COLO829 (cell line): ENCODE measurements around the gene PIWIL4.

Experiments used
- DNase-seq: peaks from one replicate; pipeline ENCODE4 v3.0.0; 2012; ENCODE audit warnings: low spot score

Gene PIWIL4

GRCh38 chr11:94567181-94567670 is at the start of gene PIWIL4:
PIWIL4 (plus strand) TSS chr11:94567368; CDS start chr11:94567519, 151 bp downstream.
- no peak for DNase-seq

- no peak for DNase-seq
Measured at GRCh38 chr11:94518300-94518699, 48.9 kb upstream of the PIWIL4 start.

GRCh38 chr11:94519478-94520084 is 47.6 kb upstream of the PIWIL4 start:
- no peak for DNase-seq

GRCh38 chr11:94521684-94522083 is 45.5 kb upstream of the PIWIL4 start:
- no peak for DNase-seq

GRCh38 chr11:94524341-94524740 is 42.8 kb upstream of the PIWIL4 start:
- DNase-seq: no peak

- no peak for DNase-seq
Measured at GRCh38 chr11:94525546-94526324, 41.4 kb upstream of the PIWIL4 start.

GRCh38 chr11:94526645-94527438 is 40.3 kb upstream of the PIWIL4 start:
- no peak for DNase-seq

- no peak for DNase-seq
Measured at GRCh38 chr11:94528551-94528950, 38.6 kb upstream of the PIWIL4 start.

- DNase-seq: no peak
Measured at GRCh38 chr11:94532211-94532610, 35.0 kb upstream of the PIWIL4 start.

- no peak for DNase-seq
Measured at GRCh38 chr11:94533206-94533605, 34.0 kb upstream of the PIWIL4 start.

- no peak for DNase-seq
Measured at GRCh38 chr11:94533696-94534630, 33.2 kb upstream of the PIWIL4 start.

GRCh38 chr11:94536386-94536785 is 30.8 kb upstream of the PIWIL4 start:
- DNase-seq: no peak

GRCh38 chr11:94537031-94537600 is 30.1 kb upstream of the PIWIL4 start:
- DNase-seq: no peak

- DNase-seq: no peak
Measured at GRCh38 chr11:94539420-94539819, 27.7 kb upstream of the PIWIL4 start.

- DNase-seq: peak; percentile 42
Measured at GRCh38 chr11:94543695-94544645, 23.2 kb upstream of the PIWIL4 start, which contains the start of gene FUT4. FUT4 (plus strand) TSS chr11:94543921; CDS start chr11:94544134, 213 bp downstream.

GRCh38 chr11:94544646-94545263 is 22.4 kb upstream of the PIWIL4 start:
- DNase-seq: no peak

- DNase-seq: no peak
Measured at GRCh38 chr11:94545264-94546161, 21.7 kb upstream of the PIWIL4 start.

GRCh38 chr11:94546162-94546470 is 21.1 kb upstream of the PIWIL4 start:
- no peak for DNase-seq

GRCh38 chr11:94546886-94547285 is 20.3 kb upstream of the PIWIL4 start:
- no peak for DNase-seq
